Measurements from ENCODE around the gene CHMP2A. TPM values are rescaled to one million over a fixed set of nuclear protein-coding genes. Genes with fewer than 3 reads are reported as not detected.

CHMP2A gene
- total RNA-seq, 1 experiment from 2014 or later, result 109 TPM

DNA sequence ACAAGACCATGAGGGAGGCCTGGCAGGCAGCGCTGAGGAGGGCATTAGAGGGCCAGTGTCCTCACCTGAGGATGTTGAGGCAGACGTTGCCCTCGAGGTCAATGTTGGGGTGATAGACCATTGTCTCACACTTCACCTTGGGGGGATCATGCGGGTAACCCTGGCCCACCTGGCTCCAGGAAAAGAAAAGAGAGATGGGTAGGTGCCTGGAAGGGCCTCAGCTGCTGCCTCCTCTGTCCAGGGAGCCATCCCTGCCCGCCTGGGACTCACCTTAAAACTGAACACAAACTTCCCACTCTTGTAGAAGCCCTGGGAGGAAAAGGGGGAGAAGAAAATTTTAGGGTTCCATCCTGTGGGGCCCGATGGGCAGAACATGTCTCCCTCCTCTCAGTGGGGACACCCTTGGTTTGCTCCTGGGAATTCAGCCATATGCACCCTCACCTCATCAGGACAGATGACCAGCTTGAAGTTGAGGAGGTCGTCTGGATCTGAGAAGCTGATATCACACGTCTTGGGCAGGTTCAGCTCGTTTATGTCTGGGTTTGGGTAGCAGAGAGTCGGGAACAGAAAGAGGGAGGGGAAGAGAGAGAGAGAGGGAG lies 1.8 kb upstream of the CHMP2A start (continued):
- TF ChIP-seq STAT6 (CRISPR knock-in tag; conservative IDR thresholded peaks at IDR 0.05; ENCODE audit: low read depth), result no peak
- TF ChIP-seq EMX1 (CRISPR knock-in tag; IDR thresholded peaks at IDR 0.05), result no peak
- TF ChIP-seq MXD4 (CRISPR knock-in tag; IDR thresholded peaks at IDR 0.05; ENCODE audit: borderline replicate concordance), result no peak
- no peak for TF ChIP-seq ETV6 (CRISPR knock-in tag; IDR thresholded peaks at IDR 0.05)
- TF ChIP-seq SMAD4 (CRISPR knock-in tag; IDR thresholded peaks at IDR 0.05), result no peak
- no peak for TF ChIP-seq JAZF1 (CRISPR knock-in tag; IDR thresholded peaks at IDR 0.05)
- no peak for TF ChIP-seq HMGA2 (CRISPR knock-in tag; IDR thresholded peaks at IDR 0.05)
- TF ChIP-seq CBFB (CRISPR knock-in tag; IDR thresholded peaks at IDR 0.05; ENCODE audit: low read depth), result no peak

DNA sequence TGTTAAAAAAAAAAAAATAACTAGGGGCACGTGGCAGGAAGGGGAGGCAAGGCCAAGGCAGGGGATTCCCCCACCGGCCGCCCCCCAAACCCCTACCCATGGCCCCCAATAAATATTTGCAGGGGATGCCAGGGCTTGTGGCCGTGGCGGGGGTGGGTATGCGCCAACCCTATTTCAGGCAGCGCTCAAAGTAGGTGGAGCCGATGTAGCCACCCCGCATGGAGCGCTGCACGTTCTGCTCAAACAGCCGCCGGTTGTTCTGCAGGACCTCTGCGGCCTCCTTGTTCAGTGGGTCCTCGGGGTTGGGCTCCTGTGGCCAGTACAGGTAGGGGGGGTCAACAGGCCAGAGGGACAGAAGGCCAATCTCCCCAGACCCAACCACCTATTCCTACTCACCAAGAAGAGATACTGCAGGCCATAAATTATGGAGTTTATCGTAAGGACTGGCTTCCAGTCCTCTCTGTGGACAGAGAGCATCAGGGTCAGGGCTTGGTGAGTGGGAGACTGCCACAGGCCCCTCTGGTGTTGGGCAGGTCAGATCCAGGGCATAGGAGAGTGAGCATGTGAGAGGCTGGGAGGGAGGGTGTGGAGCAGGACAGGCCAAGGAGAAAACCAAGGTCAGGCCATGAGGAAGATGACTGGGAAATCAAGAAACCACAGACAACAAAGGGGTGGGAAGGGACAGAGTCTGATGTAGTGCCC lies 1.2 kb upstream of the CHMP2A start:
- Mint-ChIP-seq H3K27me3 (ENCODE audit: low read depth) (peaks cover 18% of the 10 kb centered on the region), H3K9me3 (no peaks in the 10 kb centered on the region), H3K4me3 (peak overlapping the region; percentile 94), H3K27ac (peak overlapping the region; percentile 89), H3K36me3 (peaks cover 34% of the 10 kb centered on the region), H3K4me1 (peaks cover 35% of the 10 kb centered on the region)
- no peak for DNase-seq (ENCODE audit: low spot score)
- ChIA-PET POLR2A (interaction anchor here (0.6 to 3.8 kb wide), 5 partner anchors 12 to 45 kb away, joined by 3 to 34 read pairs (median 7); partner anchors contain the start of genes TRIM28 and ZBTB45), CTCF (interaction anchor here (1.2 to 3.4 kb wide), 3 partner anchors 12 to 42 kb away, joined by 6 to 28 read pairs (median 10); partner anchors contain the start of gene TRIM28)
- ATAC-seq, result no peak
- TF ChIP-seq NFATC4 (CRISPR knock-in tag; IDR thresholded peaks at IDR 0.05), result no peak
- no peak for TF ChIP-seq RORB (CRISPR knock-in tag; IDR thresholded peaks at IDR 0.05)
- TF ChIP-seq JAZF1 (CRISPR knock-in tag; IDR thresholded peaks at IDR 0.05), result no peak
- TF ChIP-seq OVOL2 (CRISPR knock-in tag; IDR thresholded peaks at IDR 0.05; ENCODE audit: borderline replicate concordance), result no peak
- no peak for TF ChIP-seq GTF2I (CRISPR knock-in tag; conservative IDR thresholded peaks at IDR 0.05)
- no peak for TF ChIP-seq EMX1 (CRISPR knock-in tag; IDR thresholded peaks at IDR 0.05)
- no peak for TF ChIP-seq NR3C1 (CRISPR knock-in tag; conservative IDR thresholded peaks at IDR 0.05; ENCODE audit: low read depth)
- TF ChIP-seq ATF6 (CRISPR knock-in tag; IDR thresholded peaks at IDR 0.05), result no peak
- TF ChIP-seq HMGA2 (CRISPR knock-in tag; IDR thresholded peaks at IDR 0.05), result no peak
- TF ChIP-seq ATF3 (CRISPR knock-in tag; conservative IDR thresholded peaks at IDR 0.05), result no peak
- TF ChIP-seq, protein P1, sequence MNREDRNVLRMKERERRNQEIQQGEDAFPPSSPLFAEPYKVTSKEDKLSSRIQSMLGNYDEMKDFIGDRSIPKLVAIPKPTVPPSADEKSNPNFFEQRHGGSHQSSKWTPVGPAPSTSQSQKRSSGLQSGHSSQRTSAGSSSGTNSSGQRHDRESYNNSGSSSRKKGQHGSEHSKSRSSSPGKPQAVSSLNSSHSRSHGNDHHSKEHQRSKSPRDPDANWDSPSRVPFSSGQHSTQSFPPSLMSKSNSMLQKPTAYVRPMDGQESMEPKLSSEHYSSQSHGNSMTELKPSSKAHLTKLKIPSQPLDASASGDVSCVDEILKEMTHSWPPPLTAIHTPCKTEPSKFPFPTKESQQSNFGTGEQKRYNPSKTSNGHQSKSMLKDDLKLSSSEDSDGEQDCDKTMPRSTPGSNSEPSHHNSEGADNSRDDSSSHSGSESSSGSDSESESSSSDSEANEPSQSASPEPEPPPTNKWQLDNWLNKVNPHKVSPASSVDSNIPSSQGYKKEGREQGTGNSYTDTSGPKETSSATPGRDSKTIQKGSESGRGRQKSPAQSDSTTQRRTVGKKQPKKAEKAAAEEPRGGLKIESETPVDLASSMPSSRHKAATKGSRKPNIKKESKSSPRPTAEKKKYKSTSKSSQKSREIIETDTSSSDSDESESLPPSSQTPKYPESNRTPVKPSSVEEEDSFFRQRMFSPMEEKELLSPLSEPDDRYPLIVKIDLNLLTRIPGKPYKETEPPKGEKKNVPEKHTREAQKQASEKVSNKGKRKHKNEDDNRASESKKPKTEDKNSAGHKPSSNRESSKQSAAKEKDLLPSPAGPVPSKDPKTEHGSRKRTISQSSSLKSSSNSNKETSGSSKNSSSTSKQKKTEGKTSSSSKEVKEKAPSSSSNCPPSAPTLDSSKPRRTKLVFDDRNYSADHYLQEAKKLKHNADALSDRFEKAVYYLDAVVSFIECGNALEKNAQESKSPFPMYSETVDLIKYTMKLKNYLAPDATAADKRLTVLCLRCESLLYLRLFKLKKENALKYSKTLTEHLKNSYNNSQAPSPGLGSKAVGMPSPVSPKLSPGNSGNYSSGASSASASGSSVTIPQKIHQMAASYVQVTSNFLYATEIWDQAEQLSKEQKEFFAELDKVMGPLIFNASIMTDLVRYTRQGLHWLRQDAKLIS (CRISPR knock-in tag; IDR thresholded peaks at IDR 0.05; ENCODE audit: borderline replicate concordance), result no peak
- no peak for TF ChIP-seq ZNF416 (CRISPR knock-in tag; IDR thresholded peaks at IDR 0.05)
- TF ChIP-seq NFE2L1 (CRISPR knock-in tag; IDR thresholded peaks at IDR 0.05), result no peak
- TF ChIP-seq KAT7 (CRISPR knock-in tag; IDR thresholded peaks at IDR 0.05; ENCODE audit: borderline replicate concordance), result no peak
- no peak for TF ChIP-seq FOXP1 (CRISPR knock-in tag; IDR thresholded peaks at IDR 0.05; ENCODE audit: borderline replicate concordance)
- no peak for TF ChIP-seq MLX (CRISPR knock-in tag; IDR thresholded peaks at IDR 0.05)
- no peak for TF ChIP-seq ZNF263 (CRISPR knock-in tag; IDR thresholded peaks at IDR 0.05; ENCODE audit: low read depth)
